ENCODE results near the gene HTR7.

The HTR7 gene

DNA sequence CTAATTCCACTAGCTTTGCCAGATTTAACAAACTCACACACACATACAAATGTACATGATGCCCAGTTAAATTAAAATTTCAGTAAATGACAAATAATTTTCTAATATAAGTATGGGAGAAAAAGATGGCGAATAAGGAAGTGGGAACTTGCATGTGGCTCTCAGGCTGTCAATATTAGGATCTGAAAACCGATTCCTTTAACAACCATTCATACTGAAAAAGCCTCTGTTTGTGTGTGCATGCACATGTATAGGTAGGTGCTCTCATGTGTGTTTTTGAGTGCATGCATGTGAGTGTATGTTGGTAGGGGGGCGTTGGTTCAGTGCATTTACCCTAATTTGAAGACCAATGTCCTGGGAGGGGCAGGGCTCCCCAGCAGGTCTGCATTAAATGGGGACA lies 125.3 kb downstream of the HTR7 start:
- no peak for DNase-seq

DNA sequence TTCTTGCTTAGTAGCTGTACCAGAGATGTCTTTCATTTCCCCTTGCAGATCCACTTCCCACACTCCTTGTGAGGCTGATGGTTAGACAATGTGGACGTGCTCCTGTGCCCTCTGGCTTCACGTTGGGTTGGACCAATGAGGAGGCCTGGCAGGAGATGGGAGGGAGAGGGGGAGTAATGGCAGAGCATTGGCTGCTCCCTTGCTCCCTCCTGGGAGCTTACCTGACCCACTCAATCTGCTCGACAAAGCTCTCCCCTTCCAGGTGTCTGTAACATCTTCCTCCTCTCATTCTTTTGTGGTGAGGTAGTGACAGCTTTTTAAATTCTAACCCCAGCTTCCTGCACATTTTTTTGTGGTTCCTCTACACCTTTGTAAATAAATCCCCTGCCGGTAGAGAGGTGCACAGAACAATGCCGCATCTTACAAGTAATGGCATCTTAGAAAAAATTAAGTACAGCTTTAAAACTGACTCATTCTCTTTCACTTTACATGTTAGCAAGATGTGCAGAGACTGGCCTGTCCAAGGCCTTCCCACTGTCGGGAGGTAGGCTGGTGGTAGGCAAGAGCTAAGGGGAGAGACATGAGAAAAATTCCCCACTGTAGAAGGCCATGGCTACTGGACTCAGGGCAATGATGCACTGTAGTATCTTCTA lies 134.3 kb downstream of the HTR7 start:
- no peak for DNase-seq

- no peak for DNase-seq
These were observed 135.0 kb downstream of the HTR7 start for GRCh38 chr10:90722832-90723231.

DNA sequence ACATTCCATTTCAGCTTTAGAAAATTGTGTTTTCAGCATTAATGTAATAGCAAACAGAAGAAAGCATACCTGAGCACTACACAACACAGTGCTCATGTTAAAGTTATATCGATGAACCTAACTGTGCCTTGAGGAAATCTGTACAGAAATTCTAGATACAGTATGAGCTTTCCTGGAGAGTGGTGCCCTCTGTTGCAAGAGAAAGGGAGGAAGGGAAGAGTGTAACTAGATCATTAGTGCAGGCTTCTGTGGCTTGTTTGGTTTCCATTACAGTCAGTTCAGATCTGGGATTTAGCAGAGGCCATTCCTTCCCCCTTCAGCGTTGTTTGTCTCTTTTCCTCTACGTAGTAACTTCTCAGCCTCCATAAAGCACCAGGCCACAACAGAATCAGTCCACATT lies 139.7 kb downstream of the HTR7 start:
- no peak for DNase-seq

DNA sequence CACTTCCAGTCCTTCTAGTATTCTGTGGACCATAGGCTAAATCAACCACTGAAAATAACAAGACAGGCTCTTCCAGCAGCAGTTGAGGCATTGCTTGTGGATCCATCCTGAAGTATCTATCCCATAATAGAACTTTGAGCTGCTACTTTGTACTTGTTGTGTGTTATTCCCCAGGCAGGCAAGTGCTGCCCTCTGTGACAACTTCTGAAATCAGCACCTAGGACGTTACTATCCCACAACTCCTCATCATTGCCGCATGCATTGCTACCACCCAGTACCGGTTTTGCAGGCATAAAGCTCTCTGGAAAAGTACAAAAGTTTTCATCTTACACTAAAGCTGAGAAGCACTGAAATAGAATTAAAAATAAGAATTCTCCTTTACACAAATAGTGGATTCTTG lies 145.3 kb downstream of the HTR7 start:
- no peak for DNase-seq

DNA sequence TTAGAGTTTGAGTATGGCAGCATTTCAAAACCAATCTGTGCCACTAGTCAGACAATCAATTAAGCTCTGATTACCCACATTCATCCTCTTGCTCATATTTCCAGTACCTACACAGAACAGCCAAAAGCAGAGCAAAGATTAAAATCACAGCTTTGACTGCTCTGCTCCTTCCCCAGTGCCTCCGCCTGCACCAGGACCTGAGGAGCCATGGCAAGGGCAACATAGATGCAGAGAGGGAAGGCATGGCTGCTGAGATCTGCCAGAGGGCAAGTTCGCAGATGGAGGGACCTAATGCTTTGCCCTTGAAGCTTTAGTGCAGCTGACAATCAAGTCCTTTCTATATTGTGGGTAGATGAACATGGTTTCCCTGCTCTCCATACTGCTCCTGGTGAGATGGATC lies 148.1 kb downstream of the HTR7 start:
- no peak for DNase-seq

DNA sequence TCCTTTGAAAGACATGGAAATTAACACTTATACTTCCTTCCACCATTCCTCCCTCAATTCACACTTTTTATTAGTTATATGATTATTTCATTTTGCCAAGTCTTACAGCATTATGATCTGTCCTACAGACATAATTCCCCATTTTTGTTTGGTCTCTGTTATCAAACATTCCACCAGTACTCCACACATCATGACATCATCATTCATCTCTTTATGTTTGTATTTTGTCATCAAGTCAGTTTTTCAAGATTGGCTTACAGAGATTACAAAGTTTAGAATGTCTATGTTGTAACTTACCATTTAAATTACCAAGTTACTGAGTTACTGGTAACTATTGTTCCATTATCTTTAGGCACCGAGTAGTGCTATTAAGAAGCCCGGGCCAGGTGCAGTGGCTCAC lies 150.2 kb downstream of the HTR7 start:
- DNase-seq, result no peak

DNA sequence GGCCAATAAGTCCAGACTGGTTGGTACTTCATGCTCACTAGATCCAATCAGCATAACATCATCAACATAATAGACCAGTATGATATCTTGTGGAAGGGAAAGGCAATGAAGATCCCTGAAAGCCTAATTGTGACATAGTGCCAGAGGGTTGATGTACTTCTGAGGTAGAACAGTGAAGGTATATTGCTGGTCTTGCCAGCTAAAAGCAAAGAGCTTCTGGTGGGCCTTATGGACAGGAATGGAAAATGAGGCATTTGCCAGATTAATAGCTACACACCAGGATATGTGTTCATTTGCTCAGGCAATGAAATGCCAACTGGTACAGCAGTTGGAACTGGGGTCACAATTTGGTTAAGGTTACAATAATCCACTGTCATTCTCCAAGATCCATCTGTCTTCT lies 156.4 kb downstream of the HTR7 start:
- DNase-seq, result no peak

GRCh38 chr10:90695915-90696676 lies 161.7 kb downstream of the HTR7 start:
- DNase-seq, result no peak

Data from GF-D8 (cell line).